Muscle layer of colon (tissue), 2 donors: Measurements from ENCODE around the gene RAB9A.
"Not testable (repeated sequence)": the region's sequence is repeated elsewhere in the genome, so short reads cannot be mapped to it uniquely, and the experiment has no call there.

Source experiments
- H3K27ac ChIP-seq: one replicate; pipeline ENCODE4 v1.7.0; 2013; ENCODE audit warnings: low read depth, mild to moderate bottlenecking, low read length, moderate library complexity
- H3K27me3 ChIP-seq, 2 donors: one replicate each; pipeline ENCODE4 v1.7.0; 2013; ENCODE audit warnings: low read length in 2 of 2, mild to moderate bottlenecking in 2 of 2; ENCODE audit not compliant: insufficient read depth in 2 of 2, control insufficient read depth in 1 of 2
- H3K36me3 ChIP-seq: one replicate; pipeline ENCODE4 v1.7.0; 2013; ENCODE audit warnings: mild to moderate bottlenecking, low read length; ENCODE audit not compliant: insufficient read depth
- H3K4me1 ChIP-seq: one replicate; pipeline ENCODE4 v1.7.0; 2013; ENCODE audit warnings: mild to moderate bottlenecking, low read length; ENCODE audit not compliant: insufficient read depth
- H3K4me3 ChIP-seq, 2 donors: one replicate each; pipeline ENCODE4 v1.7.0; 2013; ENCODE audit warnings: low read length in 2 of 2, low read depth in 1 of 2, mild to moderate bottlenecking in 1 of 2, moderate library complexity in 1 of 2
- H3K9ac ChIP-seq: one replicate; pipeline ENCODE4 v1.7.0; 2013; ENCODE audit warnings: low read length
- H3K9me3 ChIP-seq: one replicate; pipeline ENCODE4 v1.7.0; 2013; ENCODE audit warnings: mild to moderate bottlenecking, low read length
- donor health status: abdominal sarcoma.
- donor health status: Adenocarcinoma of cecum.

RAB9A gene, protein sequence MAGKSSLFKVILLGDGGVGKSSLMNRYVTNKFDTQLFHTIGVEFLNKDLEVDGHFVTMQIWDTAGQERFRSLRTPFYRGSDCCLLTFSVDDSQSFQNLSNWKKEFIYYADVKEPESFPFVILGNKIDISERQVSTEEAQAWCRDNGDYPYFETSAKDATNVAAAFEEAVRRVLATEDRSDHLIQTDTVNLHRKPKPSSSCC

DNA sequence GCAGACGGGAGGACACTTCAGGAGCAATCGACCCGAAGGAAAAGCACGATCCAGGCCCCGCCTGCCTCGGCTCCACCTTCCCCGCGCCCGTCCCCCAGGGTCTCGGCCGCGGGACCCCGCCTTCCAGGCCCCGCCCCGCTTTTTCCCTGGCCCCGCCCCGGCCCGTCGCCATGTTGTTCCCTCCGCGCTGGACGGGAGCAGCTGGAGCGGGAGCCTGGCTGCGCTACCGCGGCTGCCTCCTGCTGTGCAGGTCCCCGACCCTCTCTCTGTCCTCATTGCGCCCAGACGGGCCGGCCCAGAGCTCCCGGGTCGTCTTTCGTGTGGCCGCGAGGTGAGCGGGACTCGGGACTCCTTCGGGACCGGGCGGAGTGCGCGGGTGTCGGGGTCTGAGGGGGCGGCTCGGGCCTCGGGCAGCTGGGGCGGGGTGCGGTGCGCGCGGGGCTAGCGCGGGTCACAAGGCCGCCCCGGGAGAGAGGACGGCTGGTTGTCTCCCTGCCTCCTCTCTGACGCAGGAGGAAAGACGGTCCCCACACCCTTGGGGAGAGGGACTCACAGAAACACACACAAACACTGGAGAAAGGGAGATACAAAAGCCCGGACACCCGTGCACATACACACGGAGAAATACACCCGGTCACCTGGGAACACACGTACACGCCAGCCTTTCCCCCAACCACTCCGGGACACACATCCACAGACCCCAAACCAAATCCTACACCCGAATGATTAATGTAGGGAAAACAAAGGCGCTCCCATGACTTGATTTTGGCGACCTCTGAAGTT, at the start of gene RAB9A:
Gene RAB9A, plus strand, starts transcription at position 171 of the 783 bp plus-strand sequence. CDS start 19,619 bp downstream, outside the sequence.
- Histone ChIP-seq H3K36me3 (no peaks in the 10 kb centered on the region), H3K9ac (peak within 1 kb of the TSS; percentile 55), H3K4me3 (peak within 1 kb of the TSS; percentile 38 to 66), H3K27me3 (peaks cover 10% of the 10 kb centered on the region in 2 donors), H3K9me3 (no peaks in the 10 kb centered on the region), H3K27ac (peak within 1 kb of the TSS; percentile 62), H3K4me1 (peaks cover 17% of the 10 kb centered on the region)

DNA sequence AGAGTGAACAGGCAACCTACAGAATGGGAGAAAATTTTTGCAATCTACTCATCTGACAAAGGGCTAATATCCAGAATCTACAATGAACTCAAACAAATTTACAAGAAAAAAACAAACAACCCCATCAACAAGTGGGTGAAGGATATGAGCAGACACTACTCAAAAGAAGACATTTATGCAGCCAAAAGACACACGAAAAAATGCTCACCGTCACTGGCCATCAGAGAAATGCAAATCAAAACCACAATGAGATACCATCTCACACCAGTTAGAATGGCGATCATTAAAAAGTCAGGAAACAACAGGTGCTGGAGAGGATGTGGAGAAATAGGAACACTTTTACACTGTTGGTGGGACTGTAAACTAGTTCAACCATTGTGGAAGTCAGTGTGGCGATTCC, 47.2 kb upstream of the RAB9A start:
- not testable (repeated sequence) for H3K4me3 ChIP-seq, H3K27ac ChIP-seq, H3K9ac ChIP-seq, H3K4me1 ChIP-seq, H3K9me3 ChIP-seq, H3K27me3 ChIP-seq, H3K36me3 ChIP-seq

DNA sequence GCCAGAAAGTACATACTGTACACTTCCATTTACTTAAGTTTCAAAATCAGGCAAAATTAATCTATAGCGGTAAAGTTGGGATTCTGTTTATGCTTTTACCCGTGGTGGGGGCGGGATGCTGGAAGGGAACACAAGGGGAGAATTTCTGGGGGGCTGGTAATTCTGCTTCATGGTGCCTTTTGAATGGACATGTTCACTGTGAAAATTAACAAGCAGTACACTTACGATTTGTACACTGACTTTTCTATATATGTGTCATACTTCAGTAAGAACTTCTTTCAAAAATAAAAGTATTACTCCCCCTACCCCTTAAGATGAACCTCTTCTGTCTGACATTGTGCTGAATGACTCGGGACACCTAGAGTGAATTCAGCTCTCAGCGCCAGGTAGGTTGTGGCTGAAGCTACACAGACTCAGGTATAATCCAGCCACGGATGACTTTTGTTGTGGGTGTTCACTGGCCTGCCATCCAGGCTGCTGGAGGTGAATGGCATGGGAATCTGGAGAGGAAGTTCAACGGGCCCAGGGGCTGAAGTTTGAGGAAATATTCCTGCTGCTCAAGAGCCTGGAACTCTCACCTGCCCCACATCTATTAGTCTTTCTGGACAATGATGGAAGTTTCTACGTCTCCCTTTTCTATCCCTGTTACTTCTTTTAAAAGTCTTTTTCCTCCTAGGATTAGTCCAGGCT, 43.3 kb upstream of the RAB9A start:
- H3K27me3 ChIP-seq: no peaks in the 10 kb centered on the region
- no peak overlapping the region for H3K9ac ChIP-seq
- no peaks in the 10 kb centered on the region for H3K36me3 ChIP-seq
- no peaks in the 10 kb centered on the region for H3K9me3 ChIP-seq
- no peak overlapping the region for H3K27ac ChIP-seq
- no peak overlapping the region for H3K4me3 ChIP-seq
- H3K4me1 ChIP-seq: no peaks in the 10 kb centered on the region

DNA sequence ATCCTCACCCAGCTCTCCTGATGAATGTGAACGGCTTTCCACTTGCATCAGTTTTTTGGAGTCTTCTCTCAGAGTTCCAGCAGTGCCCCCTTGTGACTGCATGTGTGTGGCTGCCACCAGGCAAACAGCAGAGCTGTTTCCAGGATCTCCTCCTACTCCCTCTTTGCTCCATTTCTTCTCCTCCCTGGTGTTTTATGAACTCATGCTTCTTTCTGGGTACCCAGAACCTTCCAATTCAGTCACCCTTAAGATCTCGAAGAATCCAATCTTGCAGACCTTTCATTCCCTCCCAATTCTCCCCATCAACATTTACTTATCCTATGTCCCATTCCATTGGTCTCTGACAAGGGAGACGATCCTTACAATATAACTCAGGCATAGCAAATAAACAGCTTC, 42.8 kb upstream of the RAB9A start:
- H3K9me3 ChIP-seq: no peaks in the 10 kb centered on the region
- H3K27ac ChIP-seq: no peak overlapping the region
- H3K27me3 ChIP-seq: no peaks in the 10 kb centered on the region
- no peak overlapping the region for H3K9ac ChIP-seq
- H3K36me3 ChIP-seq: no peaks in the 10 kb centered on the region
- no peak overlapping the region for H3K4me3 ChIP-seq
- H3K4me1 ChIP-seq: no peaks in the 10 kb centered on the region

DNA sequence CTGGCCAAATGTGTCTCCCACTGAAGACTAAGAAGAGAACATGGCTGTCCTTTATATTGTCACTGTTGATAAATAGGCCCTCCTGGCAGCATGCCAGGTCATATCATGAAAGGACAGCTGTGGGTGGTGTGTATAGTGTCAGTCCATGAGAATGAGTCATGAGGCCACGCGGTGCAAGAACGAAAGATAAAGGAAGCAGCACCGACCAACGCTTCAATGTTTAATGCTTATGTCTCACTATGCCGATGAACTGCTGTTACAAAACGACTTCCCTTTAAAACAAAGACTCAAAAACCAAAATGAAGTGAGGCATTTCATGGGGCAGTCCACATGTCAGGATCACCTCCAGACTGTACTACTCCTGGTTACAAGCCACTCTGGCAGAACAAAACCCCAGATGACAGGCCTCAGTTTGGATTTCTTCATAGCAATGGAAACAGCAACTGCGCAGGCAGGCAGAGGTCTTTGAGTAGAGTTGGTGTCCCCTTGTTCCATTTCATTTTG, 41.2 kb upstream of the RAB9A start:
- H3K27ac ChIP-seq: no peak overlapping the region
- no peak overlapping the region for H3K9ac ChIP-seq
- H3K27me3 ChIP-seq: no peaks in the 10 kb centered on the region
- no peaks in the 10 kb centered on the region for H3K9me3 ChIP-seq
- H3K4me1 ChIP-seq: peaks cover 5% of the 10 kb centered on the region
- no peaks in the 10 kb centered on the region for H3K36me3 ChIP-seq
- H3K4me3 ChIP-seq: no peak overlapping the region

DNA sequence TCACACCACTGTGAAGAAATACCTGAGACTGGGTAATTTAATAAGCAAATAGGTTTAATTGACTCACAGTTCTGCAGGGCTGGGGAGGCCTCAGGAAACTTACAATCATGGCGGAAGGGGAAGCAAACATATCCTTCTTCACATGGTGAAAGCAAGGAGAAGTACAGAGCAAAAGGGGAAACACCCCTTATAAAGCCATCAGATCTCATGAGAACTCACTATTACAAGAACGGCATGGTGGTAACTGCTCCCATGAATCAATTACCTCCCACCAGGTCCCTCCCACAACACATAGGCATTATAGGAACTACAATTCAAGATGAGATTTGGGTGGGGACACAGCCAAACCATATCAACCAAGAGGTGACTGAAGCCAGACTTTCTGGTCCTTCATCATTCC, 40.6 kb upstream of the RAB9A start:
- not testable (repeated sequence) for H3K9ac ChIP-seq, H3K27ac ChIP-seq, H3K4me3 ChIP-seq, H3K36me3 ChIP-seq, H3K9me3 ChIP-seq, H3K27me3 ChIP-seq, H3K4me1 ChIP-seq

DNA sequence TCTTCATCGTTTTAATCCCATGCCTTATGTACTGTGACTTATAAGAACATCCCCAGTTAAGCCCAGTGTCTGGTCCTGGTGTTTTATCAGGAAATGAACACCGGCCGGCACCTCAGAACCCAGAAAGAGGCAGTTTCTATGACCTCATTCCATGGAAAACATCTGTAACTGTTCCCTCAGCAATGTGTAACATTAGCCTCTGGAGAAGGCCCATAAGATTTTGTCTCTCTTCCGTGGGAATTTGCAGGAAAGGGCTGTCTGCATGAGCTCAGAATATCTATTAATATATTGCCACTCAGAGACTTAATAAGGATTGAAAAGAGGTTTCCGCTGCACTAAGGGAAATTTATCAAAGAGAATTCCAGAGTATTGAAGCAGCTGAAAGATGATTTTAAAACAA, 39.1 kb upstream of the RAB9A start:
- Histone ChIP-seq H3K4me1 (peaks cover 5% of the 10 kb centered on the region), H3K27me3 (no peaks in the 10 kb centered on the region), H3K9me3 (no peaks in the 10 kb centered on the region), H3K36me3 (no peaks in the 10 kb centered on the region), H3K27ac (no peak overlapping the region), H3K4me3 (no peak overlapping the region), H3K9ac (no peak overlapping the region)

DNA sequence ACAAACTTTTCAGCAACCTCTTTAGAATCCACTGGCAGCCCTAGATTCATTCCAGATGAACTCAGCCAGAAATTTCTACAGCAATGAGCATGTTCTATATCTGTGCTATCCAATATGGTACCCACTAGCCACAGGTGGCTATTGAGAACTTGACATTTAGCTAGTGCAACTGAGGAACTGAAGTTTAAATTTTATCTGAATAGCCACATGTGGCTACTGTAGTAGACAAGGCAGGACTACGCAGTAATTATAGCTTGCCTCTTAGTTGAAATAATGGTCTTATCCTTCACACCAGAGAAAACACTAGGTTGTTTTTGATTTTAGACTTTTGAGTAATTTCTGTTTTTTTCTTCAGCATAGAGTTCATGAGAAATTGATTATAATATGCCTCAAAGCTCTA, 38.6 kb upstream of the RAB9A start:
- H3K4me3 ChIP-seq: no peak overlapping the region
- H3K27me3 ChIP-seq: no peaks in the 10 kb centered on the region
- H3K9ac ChIP-seq: no peak overlapping the region
- no peak overlapping the region for H3K27ac ChIP-seq
- H3K36me3 ChIP-seq: no peaks in the 10 kb centered on the region
- H3K4me1 ChIP-seq: peaks cover 5% of the 10 kb centered on the region
- H3K9me3 ChIP-seq: no peaks in the 10 kb centered on the region

DNA sequence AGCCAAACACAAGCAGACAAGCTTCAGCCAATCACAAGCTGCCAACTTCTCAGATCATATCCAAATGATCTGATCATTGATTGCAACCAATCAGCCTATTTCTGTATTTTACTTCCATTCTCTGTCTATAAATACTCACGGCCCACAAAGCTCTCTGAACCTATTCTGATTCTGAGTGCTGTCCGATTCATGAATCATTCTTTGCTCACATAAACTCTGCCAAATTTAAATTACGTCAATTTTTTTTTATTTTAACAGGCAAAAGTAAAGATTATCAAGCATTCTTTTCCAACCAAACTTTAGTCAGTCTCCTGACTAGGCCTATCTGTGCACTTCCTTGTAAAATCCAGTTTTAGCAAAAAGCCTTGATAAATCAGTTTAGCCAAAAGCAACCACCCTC, 37.8 kb upstream of the RAB9A start:
- H3K4me1 ChIP-seq: peaks cover 5% of the 10 kb centered on the region
- no peaks in the 10 kb centered on the region for H3K9me3 ChIP-seq
- H3K9ac ChIP-seq: no peak overlapping the region
- no peaks in the 10 kb centered on the region for H3K36me3 ChIP-seq
- H3K27me3 ChIP-seq: no peaks in the 10 kb centered on the region
- H3K27ac ChIP-seq: no peak overlapping the region
- H3K4me3 ChIP-seq: no peak overlapping the region

DNA sequence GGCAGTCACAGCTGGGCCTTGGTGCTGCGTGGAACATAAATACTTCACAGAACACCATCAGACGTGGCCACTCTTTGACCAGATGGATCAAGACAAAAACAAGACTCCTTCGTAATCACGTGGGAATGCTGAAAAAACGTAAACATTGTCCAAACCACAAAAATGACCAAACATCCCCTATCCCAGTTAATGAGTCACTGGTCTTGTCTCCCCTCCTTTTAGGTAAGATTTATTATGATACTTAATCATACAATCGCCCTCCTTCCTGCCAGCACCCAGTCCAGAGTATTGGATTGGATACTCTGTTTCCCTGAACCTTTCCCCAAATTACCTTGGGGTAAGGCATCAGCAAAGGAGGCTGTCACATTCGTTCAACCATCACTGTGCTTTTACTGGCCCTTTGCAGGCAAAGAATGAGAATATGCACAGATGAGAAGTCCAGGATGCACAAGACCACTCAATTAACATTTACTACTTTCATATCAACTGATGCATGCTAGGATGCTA, 36.6 kb upstream of the RAB9A start:
- Histone ChIP-seq H3K9ac (peak overlapping the region; percentile 17), H3K4me1 (peaks cover 5% of the 10 kb centered on the region), H3K9me3 (no peaks in the 10 kb centered on the region), H3K27ac (peak overlapping the region; percentile 86), H3K4me3 (peak overlapping the region; percentile 51 to 58), H3K36me3 (no peaks in the 10 kb centered on the region), H3K27me3 (no peaks in the 10 kb centered on the region)

DNA sequence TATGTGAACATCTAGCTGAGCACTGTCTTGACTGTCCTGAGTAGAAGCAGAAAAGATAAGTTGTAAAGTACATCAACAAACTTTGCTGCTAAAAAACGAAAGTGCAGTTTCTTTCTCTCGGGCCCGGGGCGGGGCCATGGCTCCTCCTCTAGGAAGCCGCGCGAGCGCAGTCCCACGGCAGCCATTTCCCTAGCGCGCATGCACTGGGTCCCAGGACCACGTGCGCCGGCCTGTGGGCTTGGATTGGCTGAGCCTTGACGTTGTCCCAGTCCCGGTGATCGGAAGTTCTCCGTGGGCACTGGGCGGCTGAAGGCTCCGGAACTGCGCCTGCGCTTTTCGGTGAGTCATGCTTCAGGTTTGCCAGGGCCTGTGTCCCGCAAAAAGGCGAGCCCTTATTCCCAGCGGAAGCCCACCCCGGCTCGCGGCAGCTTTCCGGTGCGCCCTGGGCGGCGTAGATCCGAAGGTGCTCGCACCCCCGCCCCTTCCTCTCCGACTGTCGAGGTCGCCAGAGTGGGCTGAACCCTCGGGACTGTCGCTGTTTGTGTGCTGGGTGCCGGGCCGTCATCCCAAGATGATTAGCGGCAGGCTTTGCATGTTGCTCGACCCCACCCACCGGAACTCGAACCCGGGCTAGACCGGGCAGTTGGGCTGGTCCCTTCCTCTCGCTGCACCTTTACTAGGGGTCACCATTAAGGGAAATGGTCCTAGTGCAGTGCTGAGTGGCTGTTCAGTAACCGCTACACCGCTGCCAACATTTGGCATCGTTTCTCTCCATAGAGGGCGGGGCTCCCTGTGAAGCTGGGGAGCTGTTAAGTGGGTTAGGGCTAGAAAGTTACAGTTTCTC, 35.9 kb upstream of the RAB9A start, which contains the start of gene TCEANC:
Gene TCEANC, plus strand, starts transcription at position 292 of the 844 bp plus-strand sequence. CDS start 9,368 bp downstream, outside the sequence.
- H3K36me3 ChIP-seq: no peaks in the 10 kb centered on the region
- H3K4me1 ChIP-seq: peaks cover 5% of the 10 kb centered on the region
- peak within 1 kb of the TSS; percentile 86 for H3K27ac ChIP-seq
- H3K27me3 ChIP-seq: no peaks in the 10 kb centered on the region
- H3K9ac ChIP-seq: peak within 1 kb of the TSS; percentile 44
- peak within 1 kb of the TSS; percentile 51 to 58 for H3K4me3 ChIP-seq
- no peaks in the 10 kb centered on the region for H3K9me3 ChIP-seq
